Measurements from ENCODE around the gene PEX11B. TPM values are rescaled to one million over a fixed set of nuclear protein-coding genes. Genes with fewer than 3 reads are reported as not detected.
"Not testable (repeated sequence)": the region's sequence is repeated elsewhere in the genome, so short reads cannot be mapped to it uniquely, and the experiment has no call there.

Gene PEX11B
- total RNA-seq, 2 experiments from 2014 or later, result 29.0 to 33.2 TPM

DNA sequence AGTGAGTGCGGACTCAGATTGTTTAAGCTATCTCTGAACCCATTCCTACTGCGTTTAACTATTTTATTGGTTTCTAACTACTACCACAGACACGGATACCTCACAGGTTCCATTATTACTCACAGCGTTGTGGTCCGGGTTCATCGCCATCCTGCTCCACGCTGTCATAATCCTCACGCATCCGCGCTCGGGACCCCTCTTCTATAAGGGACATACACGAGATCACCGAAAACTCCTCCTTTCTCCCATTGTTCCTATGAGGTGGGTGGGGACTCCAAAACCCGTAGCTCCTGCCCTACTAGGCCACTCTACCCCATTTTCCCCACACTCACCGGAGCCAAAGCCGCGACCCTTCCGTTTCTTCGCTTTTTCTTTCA, 8.2 kb upstream of the PEX11B start:
- Mint-ChIP-seq H3K4me3 (no peak overlapping the region), H3K9me3 (no peaks in the 10 kb centered on the region), H3K36me3 (ENCODE audit: low read depth) (peaks cover 21% of the 10 kb centered on the region), H3K27ac (no peak overlapping the region), H3K27me3 (no peaks in the 10 kb centered on the region), H3K4me1 (peaks cover 17% of the 10 kb centered on the region)
- peak; percentile 58 for DNase-seq
- POLR2A ChIA-PET, result interaction anchor here (0.9 to 3.9 kb wide), 28 partner anchors 9 to 646 kb away, joined by 3 to 264 read pairs (median 10); partner anchors contain the start of genes ANKRD34A, ANKRD35, LIX1L and NUDT17
- CTCF ChIA-PET, result interaction anchor here (0.9 to 3.5 kb wide), 14 partner anchors 8 to 111 kb away, joined by 3 to 34 read pairs (median 8); partner anchors contain the start of genes ANKRD34A, ITGA10, LIX1L and PEX11B

DNA sequence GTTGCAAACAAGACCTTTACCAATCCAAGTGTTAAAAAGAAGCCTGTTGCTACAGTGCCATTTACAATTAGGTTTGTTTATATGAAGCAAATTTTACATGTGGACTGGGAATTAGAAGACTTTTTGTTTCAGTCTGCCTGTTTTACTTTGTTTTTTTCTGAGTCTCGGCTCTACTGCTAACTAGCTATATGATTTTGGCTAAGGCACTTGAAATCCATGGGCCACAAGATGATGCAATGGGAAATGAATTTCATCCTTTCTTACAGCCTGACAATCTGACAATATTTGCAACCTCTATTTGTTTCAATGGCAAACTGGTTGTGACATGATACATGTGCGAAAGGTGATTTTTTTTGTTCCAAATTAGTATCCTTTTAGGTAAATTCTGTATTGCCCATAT, 3.7 kb upstream of the PEX11B start:
- CTCF ChIA-PET, result interaction anchor here (1.3 kb wide), 1 partner anchor 31 kb away, joined by 3 read pairs; no protein-coding TSS in a partner anchor
- Mint-ChIP-seq H3K27ac (peak overlapping the region; percentile 49), H3K27me3 (no peaks in the 10 kb centered on the region), H3K4me3 (no peak overlapping the region), H3K36me3 (ENCODE audit: low read depth) (peaks cover 16% of the 10 kb centered on the region), H3K4me1 (peaks cover 32% of the 10 kb centered on the region), H3K9me3 (no peaks in the 10 kb centered on the region)
- no peak for DNase-seq
- POLR2A ChIA-PET, result interaction anchor here (1.4 kb wide), 2 partner anchors 40 to 57 kb away, joined by 3 to 4 read pairs; no protein-coding TSS in a partner anchor

DNA sequence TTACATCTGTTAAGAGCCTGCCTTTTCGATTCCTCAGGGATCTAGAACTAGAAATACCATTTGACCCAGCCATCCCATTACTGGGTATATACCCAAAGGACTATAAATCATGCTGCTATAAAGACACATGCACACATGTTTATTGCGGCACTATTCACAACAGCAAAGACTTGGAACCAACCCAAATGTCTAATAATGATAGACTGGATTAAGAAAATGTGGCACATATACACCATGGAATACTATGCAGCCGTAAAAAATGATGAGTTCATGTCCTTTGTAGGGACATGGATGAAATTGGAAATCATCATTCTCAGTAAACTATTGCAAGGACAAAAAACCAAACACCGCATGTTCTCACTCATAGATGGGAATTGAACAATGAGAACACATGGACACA, 1.8 kb upstream of the PEX11B start:
- H3K27me3 Mint-ChIP-seq, H3K9me3 Mint-ChIP-seq, CTCF ChIA-PET, DNase-seq, H3K27ac Mint-ChIP-seq: not testable (repeated sequence)
- POLR2A ChIA-PET, result interaction anchor here (4.6 kb wide), 1 partner anchor 8 kb away, joined by 73 read pairs; the partner anchor contains the start of gene RBM8A
- Mint-ChIP-seq H3K4me3 (peak overlapping the region; percentile 90), H3K4me1 (peaks cover 42% of the 10 kb centered on the region), H3K36me3 (ENCODE audit: low read depth) (peaks cover 28% of the 10 kb centered on the region)

DNA sequence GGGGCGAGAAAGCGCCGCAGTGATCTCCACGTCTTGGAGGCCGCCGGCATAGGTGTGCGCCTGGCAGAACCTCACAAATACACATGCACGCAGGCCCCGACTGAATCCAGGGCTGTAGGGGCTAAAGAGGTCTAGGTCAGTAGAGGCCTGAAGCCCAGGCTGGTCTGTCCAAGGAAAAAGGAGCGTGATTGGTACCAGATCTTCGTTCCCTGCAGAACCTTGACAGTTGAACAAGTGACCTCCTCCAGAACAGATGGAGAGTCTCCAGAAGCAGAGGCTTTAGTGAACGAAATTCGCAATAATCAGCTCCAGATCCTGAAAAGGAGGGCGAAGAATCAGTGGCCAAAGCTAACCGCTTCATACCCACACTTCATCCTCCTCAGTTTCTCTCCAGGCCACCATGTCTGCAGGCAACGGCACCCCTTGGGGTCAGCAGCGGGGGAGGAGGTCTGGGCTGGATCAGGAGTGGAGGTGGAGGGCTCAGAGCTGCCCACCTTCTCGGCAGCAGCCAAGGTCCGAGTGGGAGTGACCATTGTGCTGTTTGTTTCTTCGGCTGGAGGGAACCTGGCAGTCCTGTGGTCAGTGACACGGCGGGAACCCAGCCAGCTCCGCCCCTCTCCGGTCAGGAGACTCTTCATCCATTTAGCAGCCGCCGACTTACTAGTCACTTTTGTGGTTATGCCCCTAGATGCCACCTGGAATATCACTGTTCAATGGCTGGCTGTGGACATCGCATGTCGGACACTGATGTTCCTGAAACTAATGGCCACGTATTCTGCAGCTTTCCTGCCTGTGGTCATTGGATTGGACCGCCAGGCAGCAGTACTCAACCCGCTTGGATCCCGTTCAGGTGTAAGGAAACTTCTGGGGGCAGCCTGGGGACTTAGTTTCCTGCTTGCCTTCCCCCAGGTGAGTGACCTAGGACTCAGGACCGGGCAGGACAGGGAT, 749 bp upstream of the PEX11B start:
- Mint-ChIP-seq H3K4me1 (peaks cover 45% of the 10 kb centered on the region), H3K9me3 (no peaks in the 10 kb centered on the region), H3K27ac (peak overlapping the region; percentile 94), H3K36me3 (ENCODE audit: low read depth) (peaks cover 33% of the 10 kb centered on the region), H3K27me3 (no peaks in the 10 kb centered on the region), H3K4me3 (peak overlapping the region; percentile 90)
- ChIA-PET CTCF (interaction anchor here (1.1 to 2.0 kb wide), 6 partner anchors 8 to 95 kb away, joined by 3 to 15 read pairs (median 4); partner anchors contain the start of genes NUDT17, PIAS3 and RBM8A), POLR2A (interaction anchor here (0.6 to 4.6 kb wide), 24 partner anchors 9 to 133 kb away, joined by 3 to 73 read pairs (median 6); partner anchors contain the start of genes ANKRD34A, ITGA10, LIX1L and NUDT17)
- peak; percentile 33 for DNase-seq

DNA sequence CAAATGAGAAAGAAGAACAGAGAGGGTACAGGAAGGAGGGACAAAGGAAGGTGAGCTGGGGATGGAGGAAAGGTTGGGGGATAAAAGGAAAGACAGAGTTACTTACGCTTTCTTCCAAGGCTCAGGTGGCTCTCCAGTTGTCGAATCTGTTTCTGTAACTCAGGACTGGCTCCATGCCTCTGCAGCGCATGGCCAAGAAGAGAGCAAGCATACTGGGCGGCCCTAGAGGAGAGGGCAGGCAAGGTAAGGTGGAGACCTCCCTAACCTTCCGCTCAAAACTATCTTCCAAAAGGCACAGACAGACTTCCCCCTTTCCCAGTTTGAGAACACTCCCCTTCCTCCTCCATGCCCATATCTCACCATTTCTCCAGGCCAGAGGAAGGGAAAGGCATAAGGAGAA, 922 bp downstream of the PEX11B start:
- no peaks in the 10 kb centered on the region for H3K9me3 Mint-ChIP-seq

DNA sequence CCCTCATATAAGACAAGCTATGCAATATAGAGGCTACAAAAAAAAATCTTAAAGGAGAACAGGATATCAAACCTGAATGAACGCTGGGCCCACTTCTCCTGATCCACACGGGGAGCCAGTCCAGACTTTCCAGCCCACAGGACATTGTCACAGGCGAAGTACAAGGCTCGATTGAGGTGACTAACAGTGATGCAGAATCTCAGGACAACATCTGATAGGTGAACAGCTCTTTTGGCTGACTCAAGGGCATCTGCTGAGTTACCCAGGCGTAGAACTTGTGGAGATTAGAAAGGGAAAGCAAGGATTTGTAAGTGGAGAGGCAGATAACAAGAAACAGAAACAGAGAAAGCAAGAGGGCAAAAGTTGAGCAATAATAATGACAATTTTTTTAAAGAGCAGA, 1.8 kb downstream of the PEX11B start:
- DNase-seq, result no peak
- no peaks in the 10 kb centered on the region for H3K9me3 Mint-ChIP-seq

More for the DNA sequence above, 922 bp downstream of the PEX11B start:
- peak overlapping the region; percentile 94 for H3K27ac Mint-ChIP-seq
- CTCF ChIA-PET, result interaction anchor here (0.8 to 2.0 kb wide), 2 partner anchors 10 to 72 kb away, joined by 4 to 15 read pairs; partner anchors contain the start of genes NUDT17 and RBM8A
- peaks cover 39% of the 10 kb centered on the region for H3K36me3 Mint-ChIP-seq (ENCODE audit: low read depth)
- DNase-seq, result no peak
- peaks cover 47% of the 10 kb centered on the region for H3K4me1 Mint-ChIP-seq
- no peaks in the 10 kb centered on the region for H3K27me3 Mint-ChIP-seq
- POLR2A ChIA-PET, result interaction anchor here (0.7 to 4.6 kb wide), 11 partner anchors 7 to 72 kb away, joined by 3 to 73 read pairs (median 9); partner anchors contain the start of genes ANKRD34A, ITGA10, LIX1L and NUDT17
- H3K4me3 Mint-ChIP-seq, result peak overlapping the region; percentile 90

DNA sequence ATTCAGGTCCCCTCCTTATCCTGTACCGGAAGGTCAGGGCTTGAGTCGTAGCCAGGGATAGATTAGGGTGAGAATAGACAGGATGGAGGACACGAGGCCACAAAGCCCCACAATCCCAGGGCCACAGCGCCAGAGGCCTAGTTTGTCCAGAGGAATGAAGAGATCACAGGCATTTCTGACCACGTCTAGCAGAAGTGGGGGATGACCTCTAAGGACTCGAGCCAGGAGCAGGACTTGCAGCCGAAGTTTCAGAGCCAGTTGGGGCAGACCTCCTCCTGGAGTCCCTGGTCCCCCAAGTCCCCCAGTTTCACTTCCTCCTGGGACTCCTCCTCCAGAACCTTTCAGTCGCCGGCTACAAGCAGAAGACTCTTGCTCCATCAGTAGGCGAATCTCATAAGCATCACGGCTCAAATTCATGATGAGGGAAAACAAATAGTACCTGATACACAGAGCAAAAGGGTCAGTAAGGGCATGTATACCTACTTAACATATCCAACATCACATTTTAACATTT, 6.3 kb downstream of the PEX11B start:
- ChIA-PET CTCF (interaction anchor here (0.7 to 2.0 kb wide), 2 partner anchors 19 to 100 kb away, joined by 3 to 6 read pairs; no protein-coding TSS in a partner anchor), POLR2A (interaction anchor here (1.3 to 4.3 kb wide), 2 partner anchors 15 to 67 kb away, joined by 4 to 17 read pairs; partner anchors contain the start of genes NUDT17 and RBM8A)
- DNase-seq, result no peak
- Mint-ChIP-seq H3K4me1 (peaks cover 23% of the 10 kb centered on the region), H3K9me3 (no peaks in the 10 kb centered on the region), H3K27ac (no peak overlapping the region), H3K36me3 (ENCODE audit: low read depth) (peaks cover 55% of the 10 kb centered on the region), H3K27me3 (no peaks in the 10 kb centered on the region), H3K4me3 (no peak overlapping the region)

More for the DNA sequence above, 1.8 kb downstream of the PEX11B start:
- H3K4me3 Mint-ChIP-seq, result peak overlapping the region; percentile 90
- H3K27ac Mint-ChIP-seq, result no peak overlapping the region
- H3K4me1 Mint-ChIP-seq, result peaks cover 47% of the 10 kb centered on the region
- ChIA-PET CTCF (interaction anchor here (0.7 to 1.2 kb wide), 3 partner anchors 41 to 121 kb away, joined by 3 to 4 read pairs (median 3); partner anchors contain the start of gene LIX1L), POLR2A (interaction anchor here (3.8 to 4.6 kb wide), 3 partner anchors 11 to 49 kb away, joined by 31 to 73 read pairs (median 38); partner anchors contain the start of genes ANKRD34A, LIX1L, POLR3GL and RBM8A)
- no peaks in the 10 kb centered on the region for H3K27me3 Mint-ChIP-seq
- peaks cover 45% of the 10 kb centered on the region for H3K36me3 Mint-ChIP-seq (ENCODE audit: low read depth)

DNA sequence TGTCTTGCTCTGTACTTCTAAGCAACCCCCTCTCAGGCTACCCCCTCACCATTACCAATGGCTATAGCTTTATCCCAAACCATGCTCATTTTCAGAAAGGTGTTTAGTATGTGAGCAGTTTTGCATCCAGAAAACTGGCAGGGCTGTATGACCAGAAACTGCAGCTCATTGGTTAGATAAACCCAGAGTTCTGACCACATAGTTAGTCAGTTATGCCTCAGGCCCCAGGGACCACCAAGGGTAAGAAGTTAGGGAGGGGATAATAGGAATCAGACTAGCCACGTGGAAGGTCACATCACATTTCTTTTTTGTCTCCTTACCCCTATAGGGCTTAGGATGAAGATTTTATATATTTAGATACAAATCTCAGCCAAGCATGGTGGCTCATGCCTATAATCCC, 9.9 kb downstream of the PEX11B start:
- no peak for DNase-seq
- H3K36me3 Mint-ChIP-seq (ENCODE audit: low read depth), result peaks cover 31% of the 10 kb centered on the region
- H3K4me1 Mint-ChIP-seq, result peaks cover 9% of the 10 kb centered on the region
- H3K4me3 Mint-ChIP-seq, result no peak overlapping the region
- H3K27me3 Mint-ChIP-seq, result no peaks in the 10 kb centered on the region
- H3K9me3 Mint-ChIP-seq, result no peaks in the 10 kb centered on the region
- CTCF ChIA-PET, result interaction anchor here (0.9 to 3.1 kb wide), 10 partner anchors 10 to 64 kb away, joined by 3 to 27 read pairs (median 5); partner anchors contain the start of genes NUDT17, POLR3GL and RBM8A
- POLR2A ChIA-PET, result interaction anchor here (1.2 to 3.3 kb wide), 3 partner anchors 10 to 19 kb away, joined by 3 to 13 read pairs (median 12); partner anchors contain the start of genes PEX11B and RBM8A
- no peak overlapping the region for H3K27ac Mint-ChIP-seq

DNA sequence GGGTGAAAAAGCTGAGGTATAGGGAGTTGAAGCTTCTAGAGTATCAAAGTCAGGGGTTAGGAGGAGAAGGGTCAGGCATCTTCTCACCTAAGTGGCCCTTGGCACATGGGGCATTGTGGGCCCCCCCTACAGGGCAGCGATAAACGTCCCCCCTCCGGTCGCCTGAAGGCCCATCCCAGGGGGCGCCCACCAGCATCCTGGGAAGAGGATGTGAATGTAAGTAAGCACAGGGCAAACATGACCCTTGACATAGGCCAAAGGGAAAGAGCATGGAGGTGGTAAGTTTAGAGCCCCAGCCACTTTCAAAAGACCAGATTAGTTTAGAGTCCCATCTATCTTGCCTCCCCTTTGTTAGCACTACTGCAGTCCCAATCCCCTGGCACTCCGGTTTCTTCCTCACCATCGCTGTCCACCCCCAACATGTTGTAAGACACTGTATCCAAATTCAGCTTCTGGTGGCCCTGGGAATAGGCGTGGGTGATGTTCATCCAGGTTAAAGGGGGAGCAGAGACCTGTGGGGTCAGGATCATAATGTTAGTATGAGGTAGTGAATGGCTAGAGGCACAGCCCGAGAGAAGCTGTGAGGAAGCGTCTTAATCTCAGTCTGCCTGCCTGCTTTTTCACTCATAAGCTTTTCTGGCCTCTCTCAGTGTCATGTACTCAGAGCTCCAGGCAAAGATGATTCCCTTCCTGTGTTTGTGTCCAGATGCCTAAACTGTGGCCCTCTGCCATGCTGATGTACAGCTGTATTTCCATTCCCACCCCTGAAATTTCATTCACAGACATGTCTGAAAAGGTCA, 11.4 kb downstream of the PEX11B start:
- no peaks in the 10 kb centered on the region for H3K9me3 Mint-ChIP-seq
- H3K27ac Mint-ChIP-seq, result no peak overlapping the region
- ChIA-PET POLR2A (interaction anchor here (1.0 to 2.7 kb wide), 6 partner anchors 11 to 51 kb away, joined by 3 to 13 read pairs (median 4); partner anchors contain the start of genes LIX1L, PEX11B and RBM8A), CTCF (interaction anchor here (1.5 to 3.1 kb wide), 3 partner anchors 16 to 62 kb away, joined by 5 to 27 read pairs (median 9); partner anchors contain the start of gene NUDT17)
- no peak for DNase-seq
- peaks cover 21% of the 10 kb centered on the region for H3K36me3 Mint-ChIP-seq (ENCODE audit: low read depth)
- no peaks in the 10 kb centered on the region for H3K27me3 Mint-ChIP-seq
- peaks cover 9% of the 10 kb centered on the region for H3K4me1 Mint-ChIP-seq
- H3K4me3 Mint-ChIP-seq, result no peak overlapping the region

DNA sequence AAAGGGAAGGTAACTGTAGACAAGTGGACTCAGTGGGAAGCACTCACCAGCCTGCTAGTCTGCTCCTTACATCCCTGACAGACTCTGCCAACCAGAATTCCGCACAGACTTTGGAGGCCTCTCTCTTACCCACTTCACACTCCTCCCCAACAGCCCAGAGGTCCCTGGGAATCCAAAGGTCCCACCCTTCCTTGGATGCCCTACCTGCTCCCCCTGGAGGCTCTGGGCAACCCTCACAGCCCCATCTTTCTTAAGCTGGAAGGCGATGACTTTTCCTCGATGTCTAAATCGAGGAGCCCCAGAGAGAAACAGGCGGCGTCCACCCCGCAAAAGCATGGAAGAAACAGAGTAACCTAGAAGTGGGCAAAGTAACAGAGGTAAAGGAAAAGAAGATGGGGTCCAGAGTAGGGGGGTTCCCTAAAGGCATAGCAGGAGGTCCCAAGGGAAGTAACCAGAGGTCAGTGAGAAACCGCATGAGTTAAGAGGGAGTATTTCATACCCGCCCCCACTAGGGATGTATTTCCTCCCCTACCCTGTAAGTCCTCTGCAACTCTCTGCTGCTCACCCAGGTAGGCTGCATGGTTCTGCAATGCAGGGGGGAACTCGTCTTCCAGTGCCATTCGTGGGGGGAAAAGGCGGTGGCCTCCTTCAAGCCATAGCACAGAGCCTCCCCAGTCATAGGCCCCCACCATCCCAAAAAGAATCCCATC, 17.1 kb downstream of the PEX11B start:
- POLR2A ChIA-PET, result no interaction called here
- no peak for DNase-seq
- H3K27me3 Mint-ChIP-seq, result no peaks in the 10 kb centered on the region

DNA sequence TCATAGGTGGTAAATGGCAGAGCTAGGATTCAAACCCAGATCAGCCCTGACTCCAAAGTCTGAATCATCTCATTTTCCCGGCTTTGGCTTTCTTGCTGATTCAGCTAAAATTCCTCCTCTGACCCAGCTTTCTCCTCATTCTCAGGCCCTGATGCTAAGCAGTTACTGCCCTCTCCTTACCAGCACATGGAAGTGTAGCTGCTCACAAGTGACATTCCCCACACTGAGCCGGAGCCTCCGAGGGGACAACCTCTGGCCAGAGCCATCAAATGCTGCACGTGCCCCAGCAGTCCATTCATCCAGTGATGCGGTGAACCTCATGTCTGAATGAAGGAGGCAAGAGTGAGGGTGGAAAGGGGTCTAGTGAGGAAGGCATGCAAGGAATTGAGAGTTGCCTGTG, 19.8 kb downstream of the PEX11B start:
- CTCF ChIA-PET, result interaction anchor here (0.7 to 1.8 kb wide), 3 partner anchors 10 to 54 kb away, joined by 4 to 5 read pairs (median 5); partner anchors contain the start of genes ITGA10 and NUDT17

More for the DNA sequence above, 17.1 kb downstream of the PEX11B start:
- Mint-ChIP-seq H3K27ac (no peak overlapping the region), H3K9me3 (no peaks in the 10 kb centered on the region), H3K4me3 (no peak overlapping the region), H3K4me1 (no peaks in the 10 kb centered on the region), H3K36me3 (ENCODE audit: low read depth) (no peaks in the 10 kb centered on the region)
- CTCF ChIA-PET, result interaction anchor here (0.9 to 1.4 kb wide), 2 partner anchors 9 to 55 kb away, joined by 4 read pairs; no protein-coding TSS in a partner anchor

More for the DNA sequence above, 19.8 kb downstream of the PEX11B start:
- no peak for DNase-seq
- H3K9me3 Mint-ChIP-seq, result no peaks in the 10 kb centered on the region
- H3K4me3 Mint-ChIP-seq, result no peak overlapping the region
- H3K36me3 Mint-ChIP-seq (ENCODE audit: low read depth), result no peaks in the 10 kb centered on the region
- H3K27ac Mint-ChIP-seq, result no peak overlapping the region
- H3K27me3 Mint-ChIP-seq, result no peaks in the 10 kb centered on the region
- H3K4me1 Mint-ChIP-seq, result no peaks in the 10 kb centered on the region
- POLR2A ChIA-PET, result no interaction called here

All from activated CD4-positive, alpha-beta memory T cell treated with anti-CD3 and anti-CD28 coated beads, Interleukin-2, amount 10 ng/mL, durations not matched to agents 7 days and 5 days (primary cell).